CD8-positive, alpha-beta memory T cell (primary cell): ENCODE data around the gene WFDC8. TPM values are rescaled to one million over a fixed set of nuclear protein-coding genes. Genes with fewer than 3 reads are reported as not detected.
A peak's percentile ranks its signal among the peaks of the same experiment; 100 is the strongest.
"Not testable (repeated sequence)": the region's sequence is repeated elsewhere in the genome, so short reads cannot be mapped to it uniquely, and the experiment has no call there.

Experiments used
- CTCF ChIA-PET: fragments of 350-600 bp; sonication (Branson Sonifier 250); formaldehyde crosslinking; loops from one replicate; lab custom pipeline; 2021; ENCODE audit warnings: antibody characterized with exemption; lab: Charles Lee
- POLR2A ChIA-PET: fragments of 350-600 bp; sonication (Branson Sonifier 250); formaldehyde crosslinking; loops from one replicate; lab custom pipeline; 2021; ENCODE audit warnings: antibody characterized with exemption; lab: Charles Lee
- DNase-seq, 5 donors: peaks; one replicate each; pipeline versions ENCODE4 v3.0.0 to v3.0.0-alpha.2; 2020 to 2022; ENCODE audit warnings: mixed read lengths in 1 of 5
- H3K27ac ChIP-seq: one replicate; pipeline ENCODE4 v1.7.0; 2013; ENCODE audit warnings: low read depth, mild to moderate bottlenecking, low read length, moderate library complexity
- H3K27me3 ChIP-seq: 2 replicates; pipeline ENCODE4 v1.7.0; 2013; ENCODE audit warnings: low read length, mild to moderate bottlenecking; ENCODE audit not compliant: insufficient read depth, poor library complexity, severe bottlenecking
- H3K36me3 ChIP-seq: 2 replicates; pipeline ENCODE4 v1.7.0; 2013; ENCODE audit warnings: mild to moderate bottlenecking, low read length, moderate library complexity; ENCODE audit not compliant: insufficient read depth
- H3K4me1 ChIP-seq: 2 replicates; pipeline ENCODE4 v1.7.0; 2013; ENCODE audit warnings: mild to moderate bottlenecking, low read length, moderate library complexity; ENCODE audit not compliant: insufficient read depth
- H3K4me3 ChIP-seq: 2 replicates; pipeline ENCODE4 v1.7.0; 2013; ENCODE audit warnings: mild to moderate bottlenecking, low read length
- H3K9me3 ChIP-seq: 2 replicates; pipeline ENCODE4 v1.7.0; 2013; ENCODE audit warnings: mild to moderate bottlenecking, low read length
- H3K27ac Mint-ChIP-seq, 8 donors: one replicate each; pipeline ENCODE4 v1.8.0; 2020 to 2021; ENCODE audit warnings: mixed read lengths in 8 of 8, mild to moderate bottlenecking in 6 of 8, inconsistent platforms in 3 of 8, moderate library complexity in 3 of 8
- H3K27me3 Mint-ChIP-seq, 2 donors: one replicate each; pipeline ENCODE4 v1.8.0; 2020 to 2021; ENCODE audit warnings: mixed read lengths in 2 of 2, mild to moderate bottlenecking in 1 of 2, moderate library complexity in 1 of 2
- H3K36me3 Mint-ChIP-seq, 3 donors: one replicate each; pipeline ENCODE4 v1.8.0; 2020 to 2021; ENCODE audit warnings: mixed read lengths in 3 of 3, inconsistent platforms in 1 of 3, mild to moderate bottlenecking in 1 of 3
- H3K4me1 Mint-ChIP-seq, 3 donors: one replicate each; pipeline ENCODE4 v1.8.0; 2020 to 2021; ENCODE audit warnings: mixed read lengths in 3 of 3, inconsistent platforms in 1 of 3, mild to moderate bottlenecking in 1 of 3
- H3K4me3 Mint-ChIP-seq, 7 donors: one replicate each; pipeline ENCODE4 v1.8.0; 2020 to 2021; ENCODE audit warnings: mixed read lengths in 7 of 7, mild to moderate bottlenecking in 6 of 7, moderate library complexity in 4 of 7, inconsistent platforms in 2 of 7
- H3K9me3 Mint-ChIP-seq, 5 donors: one replicate each; pipeline ENCODE4 v1.8.0; 2020 to 2022; ENCODE audit warnings: mixed read lengths in 5 of 5, mild to moderate bottlenecking in 3 of 5, moderate library complexity in 2 of 5, inconsistent platforms in 1 of 5
- polyA plus RNA-seq: library from polyadenylated mRNA; unstranded; fragments of 300-500 nt; fragmentation: Illumina TruSeq; gene quantifications from one replicate; pipeline ENCODE4 v1.2.3, GENCODE V29; 2021
- total RNA-seq, 2 experiments: library from RNA; stranded (reverse); gene quantifications; one replicate each; pipeline ENCODE4 v1.2.3, GENCODE V29; 2021

The WFDC8 gene
- total and polyA plus RNA-seq, 3 experiments from 2014 or later: not detected

DNA sequence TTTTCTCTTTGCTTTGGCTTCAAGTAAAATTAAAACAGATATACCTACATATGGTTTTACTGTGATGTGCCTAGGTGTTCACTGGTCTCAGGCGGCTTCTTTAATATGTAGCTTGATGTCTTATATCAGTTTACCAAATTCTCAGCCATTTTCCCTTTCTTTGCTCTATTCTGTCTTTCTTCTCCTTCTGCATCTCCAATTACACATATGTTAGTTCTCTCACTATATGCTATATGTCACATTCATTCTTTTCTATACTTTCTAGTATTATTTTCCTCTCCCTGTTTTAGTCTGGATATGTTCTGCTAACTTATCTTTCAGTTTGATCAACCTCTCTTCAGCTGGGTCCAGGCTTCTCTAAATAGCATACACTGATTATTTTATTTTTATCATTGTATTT, 14.4 kb upstream of the WFDC8 start:
- CTCF ChIA-PET: no interaction called here
- no peak for DNase-seq
- Histone ChIP-seq H3K9me3 (no peaks in the 10 kb centered on the region), H3K36me3 (no peaks in the 10 kb centered on the region), H3K27ac (no peak overlapping the region), H3K27me3 (no peaks in the 10 kb centered on the region), H3K4me3 (no peak overlapping the region), H3K4me1 (no peaks in the 10 kb centered on the region)
- no peaks in the 10 kb centered on the region for H3K9me3 Mint-ChIP-seq
- no peaks in the 10 kb centered on the region for H3K36me3 Mint-ChIP-seq
- H3K27ac Mint-ChIP-seq: no peak overlapping the region
- POLR2A ChIA-PET: no interaction called here
- peaks cover 15 to 49% of the 10 kb centered on the region in 2 donors for H3K27me3 Mint-ChIP-seq
- no peak overlapping the region for H3K4me3 Mint-ChIP-seq
- H3K4me1 Mint-ChIP-seq: no peaks in the 10 kb centered on the region

DNA sequence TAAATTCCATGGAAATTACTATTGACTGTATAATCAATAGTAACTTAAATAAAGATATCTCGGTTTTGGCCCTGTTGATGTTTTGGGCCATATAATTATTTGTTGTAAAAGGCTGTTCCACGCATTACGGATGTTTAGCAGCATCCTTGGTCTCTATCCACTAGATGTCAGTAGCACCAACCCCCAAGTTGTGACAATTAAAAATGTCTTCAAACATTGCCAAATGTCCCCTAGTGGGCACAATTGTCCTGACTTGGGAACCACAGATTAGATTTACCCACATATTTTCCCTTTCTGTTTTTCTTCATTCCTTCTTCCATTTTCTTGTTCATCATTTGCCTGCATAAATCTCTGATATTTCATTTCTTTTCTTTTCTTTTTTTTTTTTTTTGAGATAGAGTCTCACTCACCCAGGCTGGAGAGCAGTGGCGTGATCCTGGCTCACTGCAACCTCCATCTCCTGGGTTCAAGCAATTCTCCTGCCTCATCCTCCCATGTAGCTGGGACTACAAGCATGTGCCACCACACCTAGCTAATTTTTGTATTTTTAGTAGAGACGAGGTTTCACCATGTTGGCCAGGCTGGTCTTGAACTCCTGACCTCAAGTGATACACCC, 13.6 kb upstream of the WFDC8 start:
- H3K36me3 ChIP-seq: no peaks in the 10 kb centered on the region
- ChIA-PET CTCF (no interaction called here), POLR2A (no interaction called here)
- no peak overlapping the region for H3K27ac Mint-ChIP-seq
- no peak overlapping the region for H3K27ac ChIP-seq
- no peaks in the 10 kb centered on the region for H3K9me3 ChIP-seq
- peaks cover 15 to 43% of the 10 kb centered on the region in 2 donors for H3K27me3 Mint-ChIP-seq
- no peak overlapping the region for H3K4me3 ChIP-seq
- no peaks in the 10 kb centered on the region for H3K9me3 Mint-ChIP-seq
- H3K36me3 Mint-ChIP-seq: no peaks in the 10 kb centered on the region
- no peaks in the 10 kb centered on the region for H3K27me3 ChIP-seq
- no peak overlapping the region for H3K4me3 Mint-ChIP-seq
- H3K4me1 ChIP-seq: no peaks in the 10 kb centered on the region
- no peaks in the 10 kb centered on the region for H3K4me1 Mint-ChIP-seq
- DNase-seq: peak in 2 of 5 donors; percentile 0 to 10

DNA sequence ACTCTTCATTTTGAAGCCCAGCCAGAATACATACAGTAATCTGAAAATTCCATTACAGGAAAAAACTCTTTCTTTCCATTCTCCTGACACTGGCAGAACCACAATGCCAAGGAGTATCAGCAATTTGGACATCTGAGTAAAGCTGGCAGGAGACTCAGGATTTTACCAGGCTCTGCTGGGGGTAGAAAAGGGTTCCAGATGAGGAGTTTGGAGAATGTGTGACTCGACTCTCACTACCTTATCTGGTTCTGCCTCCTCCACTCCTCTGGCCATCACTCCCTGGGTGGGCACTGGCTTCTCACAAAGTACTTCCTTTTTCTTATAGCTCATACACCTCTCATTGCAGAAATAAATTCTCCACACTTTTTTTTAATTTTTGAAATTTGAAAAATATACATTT, 10.6 kb upstream of the WFDC8 start:
- CTCF ChIA-PET: no interaction called here
- H3K36me3 ChIP-seq: no peaks in the 10 kb centered on the region
- peaks cover 10 to 24% of the 10 kb centered on the region in 2 donors for H3K27me3 Mint-ChIP-seq

DNA sequence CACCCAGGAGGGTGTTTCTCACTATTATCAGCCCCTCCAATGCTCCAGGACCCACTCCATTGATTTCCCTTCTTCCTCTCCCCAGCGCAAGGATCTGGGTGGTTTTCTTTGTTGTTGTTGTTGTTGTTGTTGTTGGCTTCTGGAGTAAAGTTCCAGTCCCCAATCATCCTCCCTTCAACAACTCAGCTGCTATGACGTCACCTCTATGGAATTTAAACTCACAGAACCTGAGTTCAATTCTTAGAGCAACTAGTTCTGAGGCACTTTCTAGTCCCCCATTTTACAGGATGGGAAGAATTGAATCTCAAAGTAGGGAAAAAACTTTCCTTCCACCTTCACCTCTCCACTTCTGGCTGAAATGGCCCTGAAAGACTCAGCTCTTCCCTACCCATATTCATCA, 9.7 kb upstream of the WFDC8 start:
- Histone ChIP-seq H3K4me1 (no peaks in the 10 kb centered on the region), H3K27me3 (no peaks in the 10 kb centered on the region), H3K4me3 (no peak overlapping the region), H3K9me3 (no peaks in the 10 kb centered on the region), H3K36me3 (no peaks in the 10 kb centered on the region), H3K27ac (no peak overlapping the region)
- no peaks in the 10 kb centered on the region for H3K4me1 Mint-ChIP-seq
- no peak overlapping the region for H3K27ac Mint-ChIP-seq
- H3K36me3 Mint-ChIP-seq: no peaks in the 10 kb centered on the region
- ChIA-PET POLR2A (no interaction called here), CTCF (no interaction called here)
- no peak for DNase-seq
- H3K27me3 Mint-ChIP-seq: peaks cover 6 to 15% of the 10 kb centered on the region in 2 donors
- H3K9me3 Mint-ChIP-seq: no peaks in the 10 kb centered on the region
- no peak overlapping the region for H3K4me3 Mint-ChIP-seq

More for the DNA sequence above, 10.6 kb upstream of the WFDC8 start:
- no peaks in the 10 kb centered on the region for H3K36me3 Mint-ChIP-seq
- no peaks in the 10 kb centered on the region for H3K4me1 ChIP-seq
- no peak overlapping the region for H3K27ac Mint-ChIP-seq
- POLR2A ChIA-PET: no interaction called here
- H3K4me1 Mint-ChIP-seq: no peaks in the 10 kb centered on the region
- no peaks in the 10 kb centered on the region for H3K9me3 ChIP-seq
- H3K27ac ChIP-seq: no peak overlapping the region
- H3K4me3 Mint-ChIP-seq: no peak overlapping the region
- no peaks in the 10 kb centered on the region for H3K9me3 Mint-ChIP-seq
- H3K4me3 ChIP-seq: no peak overlapping the region
- H3K27me3 ChIP-seq: no peaks in the 10 kb centered on the region
- no peak for DNase-seq

DNA sequence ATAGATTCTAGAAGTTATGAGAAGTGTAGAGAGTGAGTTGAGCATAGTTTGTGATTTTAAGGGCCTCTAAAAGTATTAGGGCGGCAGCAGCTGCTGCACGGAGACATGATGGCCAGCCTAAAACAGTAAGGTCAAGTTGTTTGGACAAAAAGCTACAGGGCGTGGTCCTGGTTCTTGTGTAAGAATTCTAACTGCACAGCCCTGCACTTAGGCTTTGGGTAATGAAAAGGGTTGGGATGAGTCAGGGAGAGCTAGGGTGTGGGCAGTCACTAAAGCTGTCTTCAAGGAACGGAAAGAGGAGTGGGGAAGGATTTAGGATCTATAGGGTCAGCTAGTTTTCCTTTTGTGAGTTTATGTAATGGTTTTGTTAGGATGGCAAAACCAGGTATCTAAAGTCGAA, 6.9 kb upstream of the WFDC8 start:
- H3K27ac ChIP-seq, H3K9me3 ChIP-seq, H3K9me3 Mint-ChIP-seq, H3K4me3 ChIP-seq, H3K27ac Mint-ChIP-seq, H3K36me3 ChIP-seq, POLR2A ChIA-PET, H3K4me1 ChIP-seq, H3K36me3 Mint-ChIP-seq, H3K27me3 ChIP-seq, DNase-seq, H3K27me3 Mint-ChIP-seq, H3K4me3 Mint-ChIP-seq, CTCF ChIA-PET, H3K4me1 Mint-ChIP-seq: not testable (repeated sequence)

DNA sequence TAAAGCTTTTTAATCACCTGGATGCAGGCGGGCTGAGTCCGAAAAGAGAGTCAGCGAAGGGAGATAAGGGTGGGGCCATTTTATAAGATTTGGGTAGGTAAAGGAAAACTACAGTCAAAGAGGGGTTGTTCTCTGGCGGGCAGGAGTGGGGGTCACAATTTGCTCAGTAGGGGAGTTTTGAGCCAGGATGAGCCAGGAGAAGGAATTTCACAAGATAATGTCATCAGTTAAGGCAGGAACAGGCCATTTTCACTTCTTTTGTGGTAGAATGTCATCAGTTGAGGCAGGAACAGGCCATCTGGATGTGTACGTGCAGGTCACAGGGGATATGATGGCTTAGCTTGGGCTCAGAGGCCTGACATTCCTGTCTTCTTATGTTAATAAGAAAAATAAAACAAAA, 5.2 kb upstream of the WFDC8 start:
- H3K4me3 Mint-ChIP-seq, H3K9me3 Mint-ChIP-seq, H3K27ac Mint-ChIP-seq, H3K27ac ChIP-seq, H3K36me3 Mint-ChIP-seq, H3K36me3 ChIP-seq, H3K4me1 ChIP-seq, DNase-seq, CTCF ChIA-PET, H3K4me3 ChIP-seq, H3K27me3 ChIP-seq, H3K9me3 ChIP-seq, H3K4me1 Mint-ChIP-seq, POLR2A ChIA-PET: not testable (repeated sequence)
- peaks cover 3 to 20% of the 10 kb centered on the region in 2 donors for H3K27me3 Mint-ChIP-seq

DNA sequence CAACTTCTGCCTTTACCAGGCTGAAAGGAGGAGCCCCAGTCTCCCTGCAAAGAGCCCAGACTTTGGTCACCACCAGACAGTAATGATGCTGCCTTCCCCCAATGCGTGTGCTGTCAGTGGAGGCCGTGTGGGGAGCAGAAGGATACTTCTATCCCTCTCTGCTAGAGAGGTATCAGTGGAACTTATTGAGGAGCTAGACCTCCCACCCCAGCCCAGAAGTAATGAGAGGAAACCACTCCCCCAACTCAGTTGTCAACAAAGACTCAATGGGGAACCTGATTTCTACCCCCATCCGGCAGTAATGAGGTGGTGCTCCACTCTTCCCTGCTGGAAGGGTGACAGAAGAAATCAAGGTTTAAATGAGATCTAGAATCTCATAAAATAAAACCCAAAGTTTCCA, 4.4 kb upstream of the WFDC8 start:
- Mint-ChIP-seq H3K36me3 (no peaks in the 10 kb centered on the region), H3K27me3 (peaks cover 8 to 25% of the 10 kb centered on the region in 2 donors), H3K4me1 (no peaks in the 10 kb centered on the region), H3K27ac (no peak overlapping the region), H3K4me3 (no peak overlapping the region), H3K9me3 (no peaks in the 10 kb centered on the region)
- H3K27me3 ChIP-seq: no peaks in the 10 kb centered on the region
- H3K9me3 ChIP-seq: no peaks in the 10 kb centered on the region
- no peaks in the 10 kb centered on the region for H3K4me1 ChIP-seq
- ChIA-PET POLR2A (no interaction called here), CTCF (no interaction called here)
- no peak overlapping the region for H3K4me3 ChIP-seq
- no peak overlapping the region for H3K27ac ChIP-seq
- no peaks in the 10 kb centered on the region for H3K36me3 ChIP-seq
- DNase-seq: no peak

DNA sequence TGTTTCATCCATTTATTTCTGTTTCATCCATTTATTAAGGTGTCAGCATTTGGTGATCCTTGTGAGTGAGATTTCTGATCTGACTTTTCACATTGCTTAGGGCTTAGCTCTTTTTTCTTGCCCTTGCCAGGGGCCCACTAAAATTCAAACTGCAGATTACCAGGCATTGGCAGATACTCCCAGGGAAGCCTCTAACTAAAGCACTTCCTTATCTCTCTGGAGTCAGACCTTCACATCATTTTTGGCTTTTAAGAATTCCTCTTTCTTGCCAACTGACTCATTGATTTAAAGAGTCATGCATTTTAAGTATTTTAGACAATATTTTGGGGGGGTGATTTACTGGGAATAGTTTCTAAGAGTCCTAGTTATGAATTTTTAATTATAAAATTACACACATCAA, 2.6 kb upstream of the WFDC8 start:
- ChIA-PET CTCF (no interaction called here), POLR2A (no interaction called here)
- no peaks in the 10 kb centered on the region for H3K36me3 Mint-ChIP-seq
- Histone ChIP-seq H3K4me1 (no peaks in the 10 kb centered on the region), H3K27ac (no peak overlapping the region), H3K9me3 (no peaks in the 10 kb centered on the region), H3K4me3 (no peak overlapping the region), H3K36me3 (no peaks in the 10 kb centered on the region), H3K27me3 (no peaks in the 10 kb centered on the region)
- no peak for DNase-seq
- no peaks in the 10 kb centered on the region for H3K9me3 Mint-ChIP-seq
- no peaks in the 10 kb centered on the region for H3K4me1 Mint-ChIP-seq
- peaks cover 5 to 25% of the 10 kb centered on the region in 2 donors for H3K27me3 Mint-ChIP-seq
- H3K27ac Mint-ChIP-seq: peak overlapping the region in 1 of 8 donors; percentile 20
- H3K4me3 Mint-ChIP-seq: no peak overlapping the region

DNA sequence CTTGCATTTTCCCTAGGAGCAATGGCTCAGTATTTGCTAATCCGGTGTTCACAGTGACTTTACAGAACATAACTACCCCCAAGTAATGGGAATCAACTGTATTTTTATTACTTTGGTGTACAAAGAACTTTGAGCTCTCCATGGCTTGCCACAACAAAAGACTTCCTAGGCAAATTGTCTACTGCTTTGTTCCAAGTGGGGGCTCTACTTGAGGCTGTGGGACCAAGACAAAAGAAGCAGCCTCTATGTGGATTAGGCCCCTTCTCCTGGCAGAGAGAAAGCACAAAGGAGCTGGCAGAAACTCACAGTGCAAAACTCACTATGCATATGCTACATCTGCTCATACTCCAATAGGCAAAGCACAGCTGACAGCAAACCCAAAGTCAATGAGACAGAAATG, 853 bp downstream of the WFDC8 start:
- no peak overlapping the region for H3K27ac Mint-ChIP-seq
- no peaks in the 10 kb centered on the region for H3K36me3 ChIP-seq
- CTCF ChIA-PET: no interaction called here
- no peaks in the 10 kb centered on the region for H3K4me1 Mint-ChIP-seq
- no peaks in the 10 kb centered on the region for H3K36me3 Mint-ChIP-seq
- DNase-seq: no peak
- H3K27me3 ChIP-seq: no peaks in the 10 kb centered on the region
- peaks cover 5 to 31% of the 10 kb centered on the region in 2 donors for H3K27me3 Mint-ChIP-seq
- H3K4me1 ChIP-seq: no peaks in the 10 kb centered on the region
- POLR2A ChIA-PET: no interaction called here
- no peak overlapping the region for H3K27ac ChIP-seq
- H3K9me3 Mint-ChIP-seq: no peaks in the 10 kb centered on the region
- H3K4me3 Mint-ChIP-seq: no peak overlapping the region
- no peaks in the 10 kb centered on the region for H3K9me3 ChIP-seq
- H3K4me3 ChIP-seq: no peak overlapping the region
